ENCODE measurements around the gene GRAMD2B.

GRCh38 chr5:126513302-126513701 lies 90.1 kb downstream of the GRAMD2B start:
- TF ChIP-seq CTCF (IDR thresholded peaks at IDR 0.05): no peak
- TF ChIP-seq POLR2AphosphoS5 (IDR thresholded peaks at IDR 0.05; ENCODE audit: low read depth, low read length): no peak
- TF ChIP-seq REST (IDR thresholded peaks at IDR 0.05; ENCODE audit: insufficient read depth in 1 of 2, low read depth in 2 of 2, low read length in 1 of 2): no peak
